Astrocyte (in vitro differentiated cells and primary cell): Measurements from ENCODE around the gene CNGB1.

Experiments used
- EZH2 ChIP-seq: IDR thresholded peaks from 2 replicates; pipeline ENCODE4 v1.6.1; 2012; ENCODE audit warnings: mild to moderate bottlenecking, low read length, inconsistent platforms; ENCODE audit not compliant: insufficient read depth
- TF ChIP-seq, protein P1 (sequence below): IDR thresholded peaks from 2 replicates; pipeline ENCODE4 v1.5.1; 2011; ENCODE audit warnings: low read depth, mild to moderate bottlenecking, inconsistent platforms, low read length, moderate library complexity; ENCODE audit not compliant: insufficient read depth

DNA sequence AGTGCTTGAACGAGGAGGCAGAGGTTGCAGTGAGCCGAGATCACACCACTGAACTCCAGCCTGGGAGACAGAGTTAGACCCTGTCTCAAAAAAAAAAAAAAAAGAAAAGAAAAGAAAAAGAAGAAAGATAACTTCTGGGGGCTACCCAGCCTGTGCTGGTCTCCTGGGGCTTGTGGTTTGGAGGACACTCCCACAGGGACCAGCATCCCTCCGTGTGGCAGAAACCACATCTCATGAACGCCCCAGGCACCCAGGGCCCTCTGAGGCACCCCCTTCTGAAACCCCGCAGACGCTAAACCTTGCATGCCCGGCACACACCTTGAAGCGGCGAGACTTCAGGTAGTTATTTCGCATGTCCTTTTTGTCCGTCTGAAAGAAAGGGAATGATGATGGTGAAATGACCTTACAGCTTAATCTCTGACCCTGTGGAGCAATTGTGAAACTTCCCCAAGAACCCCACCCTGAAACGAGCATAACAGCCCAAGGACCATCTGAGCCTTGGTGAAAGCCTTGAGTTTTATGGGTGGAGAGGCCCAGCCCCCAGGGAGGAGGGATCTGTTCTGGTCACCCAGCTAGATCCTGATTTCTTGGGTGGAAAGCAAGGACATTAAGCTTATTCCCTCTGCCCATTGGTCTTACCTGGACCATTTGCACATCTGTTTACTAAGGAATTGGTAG, 55.0 kb downstream of the CNGB1 start:
- TF ChIP-seq, protein P1, sequence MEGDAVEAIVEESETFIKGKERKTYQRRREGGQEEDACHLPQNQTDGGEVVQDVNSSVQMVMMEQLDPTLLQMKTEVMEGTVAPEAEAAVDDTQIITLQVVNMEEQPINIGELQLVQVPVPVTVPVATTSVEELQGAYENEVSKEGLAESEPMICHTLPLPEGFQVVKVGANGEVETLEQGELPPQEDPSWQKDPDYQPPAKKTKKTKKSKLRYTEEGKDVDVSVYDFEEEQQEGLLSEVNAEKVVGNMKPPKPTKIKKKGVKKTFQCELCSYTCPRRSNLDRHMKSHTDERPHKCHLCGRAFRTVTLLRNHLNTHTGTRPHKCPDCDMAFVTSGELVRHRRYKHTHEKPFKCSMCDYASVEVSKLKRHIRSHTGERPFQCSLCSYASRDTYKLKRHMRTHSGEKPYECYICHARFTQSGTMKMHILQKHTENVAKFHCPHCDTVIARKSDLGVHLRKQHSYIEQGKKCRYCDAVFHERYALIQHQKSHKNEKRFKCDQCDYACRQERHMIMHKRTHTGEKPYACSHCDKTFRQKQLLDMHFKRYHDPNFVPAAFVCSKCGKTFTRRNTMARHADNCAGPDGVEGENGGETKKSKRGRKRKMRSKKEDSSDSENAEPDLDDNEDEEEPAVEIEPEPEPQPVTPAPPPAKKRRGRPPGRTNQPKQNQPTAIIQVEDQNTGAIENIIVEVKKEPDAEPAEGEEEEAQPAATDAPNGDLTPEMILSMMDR = no peak
- no peak for TF ChIP-seq EZH2
